GM19395 (cell line): ENCODE measurements around the gene SCMH1.
"Not testable (repeated sequence)": the region's sequence is repeated elsewhere in the genome, so short reads cannot be mapped to it uniquely, and the experiment has no call there.

ENCODE experiments used
- ATAC-seq: cut with Tn5 transposase; IDR thresholded peaks from one replicate; pipeline ENCODE4 v1.9.1; 2021; ENCODE audit warnings: mild to moderate bottlenecking, moderate library complexity; ENCODE audit not compliant: unreplicated experiment

Gene SCMH1

GRCh38 chr1:41251120-41251519, 9.0 kb upstream of the SCMH1 start:
- not testable (repeated sequence) for ATAC-seq

GRCh38 chr1:41249319-41249718, 7.2 kb upstream of the SCMH1 start:
- no peak for ATAC-seq

- ATAC-seq, result no peak
Observed at GRCh38 chr1:41246568-41246967, 4.5 kb upstream of the SCMH1 start.

GRCh38 chr1:41245659-41246058, 3.6 kb upstream of the SCMH1 start:
- ATAC-seq, result no peak

- ATAC-seq, result no peak
Observed at GRCh38 chr1:41243079-41243385, 926 bp upstream of the SCMH1 start.

- ATAC-seq, result peak; percentile 23
Observed at GRCh38 chr1:41242342-41243078, 404 bp upstream of the SCMH1 start.

GRCh38 chr1:41241354-41241748, 755 bp downstream of the SCMH1 start:
- peak; percentile 59 for ATAC-seq

- ATAC-seq, result no peak
Observed at GRCh38 chr1:41240781-41241353, 1.2 kb downstream of the SCMH1 start.

GRCh38 chr1:41239988-41240610, 2.0 kb downstream of the SCMH1 start:
- ATAC-seq, result no peak

- no peak for ATAC-seq
Observed at GRCh38 chr1:41238311-41238988, 3.7 kb downstream of the SCMH1 start.

- no peak for ATAC-seq
Observed at GRCh38 chr1:41236781-41237180, 5.3 kb downstream of the SCMH1 start.

GRCh38 chr1:41235893-41236292, 6.2 kb downstream of the SCMH1 start:
- ATAC-seq, result no peak

GRCh38 chr1:41233708-41234107, 8.4 kb downstream of the SCMH1 start:
- ATAC-seq, result no peak

GRCh38 chr1:41232305-41232704, 9.8 kb downstream of the SCMH1 start:
- ATAC-seq, result no peak

GRCh38 chr1:41230656-41231055, 11.4 kb downstream of the SCMH1 start:
- ATAC-seq, result no peak

GRCh38 chr1:41229219-41229618, 12.9 kb downstream of the SCMH1 start:
- ATAC-seq, result not testable (repeated sequence)

- no peak for ATAC-seq
Observed at GRCh38 chr1:41226815-41227434, 15.2 kb downstream of the SCMH1 start.

GRCh38 chr1:41225495-41225894, 16.6 kb downstream of the SCMH1 start:
- ATAC-seq, result no peak

- no peak for ATAC-seq
Observed at GRCh38 chr1:41222496-41222895, 19.6 kb downstream of the SCMH1 start.

GRCh38 chr1:41221995-41222394, 20.1 kb downstream of the SCMH1 start:
- no peak for ATAC-seq

GRCh38 chr1:41218152-41218551, 24.0 kb downstream of the SCMH1 start:
- ATAC-seq, result no peak
